ENCODE results near the gene UBE2G1.
A peak's percentile ranks its signal among the peaks of the same experiment; 100 is the strongest.
"Not testable (repeated sequence)": the region's sequence is repeated elsewhere in the genome, so short reads cannot be mapped to it uniquely, and the experiment has no call there.

Gene UBE2G1

GRCh38 chr17:4295686-4296085 lies 70.8 kb downstream of the UBE2G1 start:
- no peak for DNase-seq

- no peak for DNase-seq
Observed at GRCh38 chr17:4293572-4293971, 72.9 kb downstream of the UBE2G1 start.

- DNase-seq = no peak
Observed at GRCh38 chr17:4287710-4288109, 78.8 kb downstream of the UBE2G1 start.

- DNase-seq = no peak
Observed at GRCh38 chr17:4276514-4276913, 90.0 kb downstream of the UBE2G1 start.

GRCh38 chr17:4272972-4273368 lies 93.5 kb downstream of the UBE2G1 start:
- no peak for DNase-seq

- DNase-seq = no peak
Observed at GRCh38 chr17:4272213-4272971, 94.1 kb downstream of the UBE2G1 start.

GRCh38 chr17:4270736-4271135 lies 95.7 kb downstream of the UBE2G1 start:
- no peak for DNase-seq

- DNase-seq = no peak
Observed at GRCh38 chr17:4269915-4270314, 96.6 kb downstream of the UBE2G1 start.

GRCh38 chr17:4267402-4267801 lies 99.1 kb downstream of the UBE2G1 start:
- no peak for DNase-seq

GRCh38 chr17:4266550-4266949 lies 99.9 kb downstream of the UBE2G1 start:
- no peak for DNase-seq

GRCh38 chr17:4263282-4264215 lies 102.9 kb downstream of the UBE2G1 start, which contains the start of gene ANKFY1:
ANKFY1 (minus strand) TSS chr17:4263979; CDS start chr17:4263941, 38 bp downstream.
- DNase-seq = peak; percentile 99

GRCh38 chr17:4262703-4263102 lies 103.8 kb downstream of the UBE2G1 start:
- DNase-seq = no peak

GRCh38 chr17:4261452-4261851 lies 105.0 kb downstream of the UBE2G1 start:
- DNase-seq = no peak

- no peak for DNase-seq
Observed at GRCh38 chr17:4258867-4259266, 107.6 kb downstream of the UBE2G1 start.

- no peak for DNase-seq
Observed at GRCh38 chr17:4256952-4257351, 109.5 kb downstream of the UBE2G1 start.

GRCh38 chr17:4255271-4255670 lies 111.2 kb downstream of the UBE2G1 start:
- DNase-seq = not testable (repeated sequence)

GRCh38 chr17:4250887-4251286 lies 115.6 kb downstream of the UBE2G1 start:
- DNase-seq = no peak

- no peak for DNase-seq
Observed at GRCh38 chr17:4249452-4250029, 116.9 kb downstream of the UBE2G1 start.

GRCh38 chr17:4248504-4249277 lies 117.8 kb downstream of the UBE2G1 start:
- no peak for DNase-seq

GRCh38 chr17:4247971-4248388 lies 118.5 kb downstream of the UBE2G1 start:
- DNase-seq = no peak

GRCh38 chr17:4247361-4247970 lies 119.0 kb downstream of the UBE2G1 start:
- DNase-seq = no peak

GRCh38 chr17:4246674-4247073 lies 119.8 kb downstream of the UBE2G1 start:
- DNase-seq = no peak
